ENCODE data around the gene YPEL2. TPM values are rescaled to one million over a fixed set of nuclear protein-coding genes. Genes with fewer than 3 reads are reported as not detected.

Gene YPEL2
- total and polyA plus RNA-seq, 4 donors: 16.8 to 54.0 (median 30.7) TPM

GRCh38 chr17:59397316-59398073 is 66.0 kb downstream of the YPEL2 start:
- intact Hi-C loops (cut with DNase I): no loop called here
- Histone ChIP-seq H3K9me3 (ENCODE audit: control insufficient read depth, low read length) (no peaks in the 10 kb centered on the region), H3K27ac (ENCODE audit: low read depth in 1 of 2, low read length in 2 of 2) (no peak overlapping the region), H3K36me3 (ENCODE audit: control insufficient read depth in 1 of 2, insufficient read depth in 2 of 2, low read length in 1 of 2) (peaks cover 0 to 9% of the 10 kb centered on the region in 2 donors), H3K27me3 (ENCODE audit: control insufficient read depth in 1 of 2, insufficient read depth in 2 of 2, low read length in 1 of 2) (no peaks in the 10 kb centered on the region), H3K4me1 (ENCODE audit: control insufficient read depth in 1 of 2, insufficient read depth in 2 of 2, low read length in 2 of 2) (peaks cover 0 to 6% of the 10 kb centered on the region in 2 donors), H3K4me3 (ENCODE audit: low read length in 2 of 2) (no peak overlapping the region)
- ATAC-seq (ENCODE audit: low FRiP score) (no peak), DNase-seq (no peak)
- WGBS, 2 donors: 92 to 93% methylated on average over 15 of the region's 15 CpGs

GRCh38 chr17:59399914-59400313 is 68.5 kb downstream of the YPEL2 start:
- H3K4me1 ChIP-seq (ENCODE audit: control insufficient read depth in 1 of 2, insufficient read depth in 2 of 2, low read length in 2 of 2): peaks cover 0 to 6% of the 10 kb centered on the region in 2 donors

GRCh38 chr17:59400858-59401257 is 69.4 kb downstream of the YPEL2 start:
- intact Hi-C loops (cut with DNase I): no loop called here
- Histone ChIP-seq H3K36me3 (ENCODE audit: control insufficient read depth in 1 of 2, insufficient read depth in 2 of 2, low read length in 1 of 2) (peaks cover 0 to 9% of the 10 kb centered on the region in 2 donors), H3K27me3 (ENCODE audit: control insufficient read depth in 1 of 2, insufficient read depth in 2 of 2, low read length in 1 of 2) (no peaks in the 10 kb centered on the region), H3K27ac (ENCODE audit: low read depth in 1 of 2, low read length in 2 of 2) (no peak overlapping the region), H3K4me1 (ENCODE audit: control insufficient read depth in 1 of 2, insufficient read depth in 2 of 2, low read length in 2 of 2) (peaks cover 0 to 6% of the 10 kb centered on the region in 2 donors), H3K4me3 (ENCODE audit: low read length in 2 of 2) (no peak overlapping the region), H3K9me3 (ENCODE audit: control insufficient read depth, low read length) (no peaks in the 10 kb centered on the region)
- 37 to 40% methylated on average over 5 of the region's 5 CpGs for WGBS, 2 donors
- ATAC-seq (ENCODE audit: low FRiP score) (no peak), DNase-seq (no peak)

More at GRCh38 chr17:59399914-59400313, 68.5 kb downstream of the YPEL2 start:
- ATAC-seq (ENCODE audit: low FRiP score) (no peak), DNase-seq (no peak)
- intact Hi-C loops (cut with DNase I): no loop called here
- H3K27ac ChIP-seq (ENCODE audit: low read depth in 1 of 2, low read length in 2 of 2): no peak overlapping the region
- H3K9me3 ChIP-seq (ENCODE audit: control insufficient read depth, low read length): no peaks in the 10 kb centered on the region
- no peaks in the 10 kb centered on the region for H3K27me3 ChIP-seq (ENCODE audit: control insufficient read depth in 1 of 2, insufficient read depth in 2 of 2, low read length in 1 of 2)
- no peak overlapping the region for H3K4me3 ChIP-seq (ENCODE audit: low read length in 2 of 2)
- 26 to 32% methylated on average over 7 of the region's 7 CpGs for WGBS, 2 donors
- H3K36me3 ChIP-seq (ENCODE audit: control insufficient read depth in 1 of 2, insufficient read depth in 2 of 2, low read length in 1 of 2): peaks cover 0 to 9% of the 10 kb centered on the region in 2 donors

GRCh38 chr17:59401274-59401673 is 69.8 kb downstream of the YPEL2 start:
- no peaks in the 10 kb centered on the region for H3K27me3 ChIP-seq (ENCODE audit: control insufficient read depth in 1 of 2, insufficient read depth in 2 of 2, low read length in 1 of 2)
- H3K27ac ChIP-seq (ENCODE audit: low read depth in 1 of 2, low read length in 2 of 2): no peak overlapping the region
- WGBS, 2 donors: 76 to 82% methylated on average over 3 of the region's 3 CpGs
- H3K9me3 ChIP-seq (ENCODE audit: control insufficient read depth, low read length): no peaks in the 10 kb centered on the region
- DNase-seq: no peak
- intact Hi-C loops (cut with DNase I): no loop called here
- H3K4me3 ChIP-seq (ENCODE audit: low read length in 2 of 2): no peak overlapping the region
- no peak for ATAC-seq (ENCODE audit: low FRiP score)
- peaks cover 0 to 9% of the 10 kb centered on the region in 2 donors for H3K36me3 ChIP-seq (ENCODE audit: control insufficient read depth in 1 of 2, insufficient read depth in 2 of 2, low read length in 1 of 2)
- peaks cover 0 to 7% of the 10 kb centered on the region in 2 donors for H3K4me1 ChIP-seq (ENCODE audit: control insufficient read depth in 1 of 2, insufficient read depth in 2 of 2, low read length in 2 of 2)

- Histone ChIP-seq H3K4me3 (ENCODE audit: low read length in 2 of 2) (no peak overlapping the region), H3K9me3 (ENCODE audit: control insufficient read depth, low read length) (no peaks in the 10 kb centered on the region), H3K36me3 (ENCODE audit: control insufficient read depth in 1 of 2, insufficient read depth in 2 of 2, low read length in 1 of 2) (peaks cover 0 to 9% of the 10 kb centered on the region in 2 donors), H3K27ac (ENCODE audit: low read depth in 1 of 2, low read length in 2 of 2) (no peak overlapping the region), H3K4me1 (ENCODE audit: control insufficient read depth in 1 of 2, insufficient read depth in 2 of 2, low read length in 2 of 2) (peaks cover 0 to 8% of the 10 kb centered on the region in 2 donors), H3K27me3 (ENCODE audit: control insufficient read depth in 1 of 2, insufficient read depth in 2 of 2, low read length in 1 of 2) (no peaks in the 10 kb centered on the region)
- ATAC-seq (ENCODE audit: low FRiP score) (no peak), DNase-seq (no peak)
- 53 to 63% methylated on average over 1 of the region's 1 CpG for WGBS, 2 donors
- intact Hi-C loops (cut with DNase I): no loop called here
Observed at GRCh38 chr17:59401725-59402124, 70.3 kb downstream of the YPEL2 start.

- no peaks in the 10 kb centered on the region for H3K27me3 ChIP-seq (ENCODE audit: control insufficient read depth in 1 of 2, insufficient read depth in 2 of 2, low read length in 1 of 2)
- DNase-seq (no peak), ATAC-seq (ENCODE audit: low FRiP score) (no peak)
- intact Hi-C loops (cut with DNase I): no loop called here
- H3K9me3 ChIP-seq (ENCODE audit: control insufficient read depth, low read length): no peaks in the 10 kb centered on the region
- peaks cover 0 to 8% of the 10 kb centered on the region in 2 donors for H3K4me1 ChIP-seq (ENCODE audit: control insufficient read depth in 1 of 2, insufficient read depth in 2 of 2, low read length in 2 of 2)
- no peak overlapping the region for H3K27ac ChIP-seq (ENCODE audit: low read depth in 1 of 2, low read length in 2 of 2)
- H3K4me3 ChIP-seq (ENCODE audit: low read length in 2 of 2): no peak overlapping the region
- WGBS, 2 donors: 89 to 94% methylated on average over 4 of the region's 4 CpGs
- peaks cover 0 to 5% of the 10 kb centered on the region in 2 donors for H3K36me3 ChIP-seq (ENCODE audit: control insufficient read depth in 1 of 2, insufficient read depth in 2 of 2, low read length in 1 of 2)
Observed at GRCh38 chr17:59402760-59403159, 71.3 kb downstream of the YPEL2 start.

GRCh38 chr17:59404471-59404870 is 73.0 kb downstream of the YPEL2 start:
- intact Hi-C loops (cut with DNase I): no loop called here
- Histone ChIP-seq H3K9me3 (ENCODE audit: control insufficient read depth, low read length) (no peaks in the 10 kb centered on the region), H3K4me3 (ENCODE audit: low read length in 2 of 2) (no peak overlapping the region), H3K27ac (ENCODE audit: low read depth in 1 of 2, low read length in 2 of 2) (no peak overlapping the region), H3K36me3 (ENCODE audit: control insufficient read depth in 1 of 2, insufficient read depth in 2 of 2, low read length in 1 of 2) (no peaks in the 10 kb centered on the region), H3K27me3 (ENCODE audit: control insufficient read depth in 1 of 2, insufficient read depth in 2 of 2, low read length in 1 of 2) (no peaks in the 10 kb centered on the region), H3K4me1 (ENCODE audit: control insufficient read depth in 1 of 2, insufficient read depth in 2 of 2, low read length in 2 of 2) (peaks cover 0 to 5% of the 10 kb centered on the region in 2 donors)
- DNase-seq (no peak), ATAC-seq (ENCODE audit: low FRiP score) (no peak)
- 76 to 79% methylated on average over 3 of the region's 3 CpGs for WGBS, 2 donors

GRCh38 chr17:59405944-59406705 is 74.7 kb downstream of the YPEL2 start:
- Histone ChIP-seq H3K27ac (ENCODE audit: low read depth in 1 of 2, low read length in 2 of 2) (peak overlapping the region in 1 of 2 donors; percentile 73), H3K27me3 (ENCODE audit: control insufficient read depth in 1 of 2, insufficient read depth in 2 of 2, low read length in 1 of 2) (no peaks in the 10 kb centered on the region), H3K4me1 (ENCODE audit: control insufficient read depth in 1 of 2, insufficient read depth in 2 of 2, low read length in 2 of 2) (peaks cover 0 to 2% of the 10 kb centered on the region in 2 donors), H3K4me3 (ENCODE audit: low read length in 2 of 2) (no peak overlapping the region), H3K36me3 (ENCODE audit: control insufficient read depth in 1 of 2, insufficient read depth in 2 of 2, low read length in 1 of 2) (no peaks in the 10 kb centered on the region), H3K9me3 (ENCODE audit: control insufficient read depth, low read length) (no peaks in the 10 kb centered on the region)
- 44 to 52% methylated on average over 13 of the region's 13 CpGs for WGBS, 2 donors
- ATAC-seq (ENCODE audit: low FRiP score) (no peak), DNase-seq (no peak)
- intact Hi-C loops (cut with DNase I): no loop called here

Data from aorta (tissue), 5 donors.